BJ (cell line): ENCODE data around the gene ZSWIM3. TPM values are rescaled to one million over a fixed set of nuclear protein-coding genes. Genes with fewer than 3 reads are reported as not detected.

Experiments
- CTCF ChIA-PET: fragments of 350-600 bp; formaldehyde crosslinking; extraction: SDS; loops from one replicate; lab custom pipeline; 2021; ENCODE audit warnings: antibody characterized with exemption, inconsistent platforms; lab: Yijun Ruan, JAX
- POLR2A ChIA-PET: fragments of 300-600 bp; sonication (Branson Sonifier 250); formaldehyde crosslinking; extraction: SDS; loops from one replicate; lab custom pipeline; 2021; ENCODE audit warnings: antibody characterized with exemption; lab: Charles Lee
- DNase-seq: peaks from one replicate; pipeline ENCODE4 v3.0.0-alpha.2; 2011; ENCODE audit warnings: low read depth
- H3K27me3 ChIP-seq: 2 replicates; pipeline ENCODE4 v1.6.0; 2011; ENCODE audit warnings: low read length; ENCODE audit not compliant: control insufficient read depth, insufficient read depth
- H3K36me3 ChIP-seq: 2 replicates; pipeline ENCODE4 v1.5.1; 2011; ENCODE audit warnings: low read length; ENCODE audit not compliant: control insufficient read depth, insufficient read depth
- H3K4me3 ChIP-seq: 2 replicates; pipeline ENCODE4 v1.5.1; 2011; ENCODE audit warnings: low read depth, mild to moderate bottlenecking, control low read depth, low read length
- polyA plus RNA-seq: library from polyadenylated mRNA; depleted of rRNA; stranded (reverse); fragments of >200 nt; gene quantifications from 2 replicates; pipeline ENCODE4 v1.2.3, GENCODE V29; 2011
- TF ChIP-seq, protein P1 (sequence below): IDR thresholded peaks from 2 replicates; pipeline ENCODE4 v1.5.1; 2011; ENCODE audit warnings: low read depth, mild to moderate bottlenecking, control low read depth, inconsistent platforms, low read length, moderate library complexity; ENCODE audit not compliant: insufficient read depth

Gene ZSWIM3
- polyA plus RNA-seq, 1 experiment: 4.5 TPM

DNA sequence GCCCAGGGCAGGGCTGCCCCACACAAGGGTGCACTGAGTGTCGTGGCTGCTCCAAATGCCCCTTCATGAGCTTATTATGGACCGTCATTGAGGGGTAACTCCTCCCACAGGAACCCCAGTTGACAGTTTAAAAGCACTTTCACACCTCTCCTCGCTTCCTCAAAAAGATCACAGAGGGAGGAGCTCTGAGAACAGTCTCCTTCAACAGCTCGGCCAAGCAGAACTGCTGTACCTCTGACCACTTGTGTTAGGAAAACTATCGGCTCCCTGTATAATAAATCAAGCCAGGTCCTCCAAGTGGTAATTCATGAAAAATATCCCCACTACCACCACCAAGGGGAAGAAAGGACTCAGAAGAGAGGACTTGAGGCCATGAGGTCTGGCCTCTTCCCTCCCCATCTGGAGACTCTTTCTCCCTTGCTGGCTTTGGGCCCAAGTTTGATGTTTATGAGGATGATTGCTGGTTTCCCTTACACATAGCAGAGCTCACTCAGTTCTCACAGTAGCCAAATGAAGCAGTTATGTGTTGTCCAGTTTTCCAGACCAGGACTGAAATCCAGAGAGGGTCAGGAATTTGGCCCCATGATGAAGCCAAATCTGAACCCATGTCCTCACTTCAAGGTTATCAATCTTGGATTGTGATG is 15.1 kb upstream of the ZSWIM3 start:
- Histone ChIP-seq H3K4me3 (no peak overlapping the region), H3K36me3 (peaks cover 19% of the 10 kb centered on the region), H3K27me3 (no peaks in the 10 kb centered on the region)
- ChIA-PET CTCF (interaction anchor here (1.1 to 1.5 kb wide), 7 partner anchors 18 to 127 kb away, joined by 3 to 5 read pairs (median 3); partner anchors contain the start of gene ZSWIM1), POLR2A (interaction anchor here (0.7 kb wide), 2 partner anchors 17 to 557 kb away, joined by 3 to 5 read pairs; no protein-coding TSS in a partner anchor)
- peak; percentile 37 for DNase-seq
- TF ChIP-seq, protein P1, sequence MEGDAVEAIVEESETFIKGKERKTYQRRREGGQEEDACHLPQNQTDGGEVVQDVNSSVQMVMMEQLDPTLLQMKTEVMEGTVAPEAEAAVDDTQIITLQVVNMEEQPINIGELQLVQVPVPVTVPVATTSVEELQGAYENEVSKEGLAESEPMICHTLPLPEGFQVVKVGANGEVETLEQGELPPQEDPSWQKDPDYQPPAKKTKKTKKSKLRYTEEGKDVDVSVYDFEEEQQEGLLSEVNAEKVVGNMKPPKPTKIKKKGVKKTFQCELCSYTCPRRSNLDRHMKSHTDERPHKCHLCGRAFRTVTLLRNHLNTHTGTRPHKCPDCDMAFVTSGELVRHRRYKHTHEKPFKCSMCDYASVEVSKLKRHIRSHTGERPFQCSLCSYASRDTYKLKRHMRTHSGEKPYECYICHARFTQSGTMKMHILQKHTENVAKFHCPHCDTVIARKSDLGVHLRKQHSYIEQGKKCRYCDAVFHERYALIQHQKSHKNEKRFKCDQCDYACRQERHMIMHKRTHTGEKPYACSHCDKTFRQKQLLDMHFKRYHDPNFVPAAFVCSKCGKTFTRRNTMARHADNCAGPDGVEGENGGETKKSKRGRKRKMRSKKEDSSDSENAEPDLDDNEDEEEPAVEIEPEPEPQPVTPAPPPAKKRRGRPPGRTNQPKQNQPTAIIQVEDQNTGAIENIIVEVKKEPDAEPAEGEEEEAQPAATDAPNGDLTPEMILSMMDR: no peak

GRCh38 chr20:45843506-45843905 is 13.9 kb upstream of the ZSWIM3 start:
- ChIA-PET POLR2A (interaction anchor here (0.6 kb wide), 1 partner anchor 8 kb away, joined by 3 read pairs; no protein-coding TSS in a partner anchor), CTCF (interaction anchor here (1.5 kb wide), 1 partner anchor 19 kb away, joined by 5 read pairs; no protein-coding TSS in a partner anchor)
- TF ChIP-seq, protein P1: no peak
- no peak for DNase-seq
- no peak overlapping the region for H3K4me3 ChIP-seq
- no peaks in the 10 kb centered on the region for H3K27me3 ChIP-seq
- H3K36me3 ChIP-seq: peaks cover 24% of the 10 kb centered on the region

- ChIA-PET CTCF (interaction anchor here (0.8 to 1.5 kb wide), 2 partner anchors 12 to 47 kb away, joined by 3 to 4 read pairs; partner anchors contain the start of gene SNX21), POLR2A (no interaction called here)
- DNase-seq: no peak
- Histone ChIP-seq H3K36me3 (peaks cover 24% of the 10 kb centered on the region), H3K4me3 (no peak overlapping the region), H3K27me3 (no peaks in the 10 kb centered on the region)
- TF ChIP-seq, protein P1: no peak
These were observed 12.0 kb upstream of the ZSWIM3 start for GRCh38 chr20:45845452-45845851.

- no peak for DNase-seq
- CTCF ChIA-PET: interaction anchor here (0.8 kb wide), 1 partner anchor 9 kb away, joined by 3 read pairs; no protein-coding TSS in a partner anchor
These were observed 9.0 kb upstream of the ZSWIM3 start for GRCh38 chr20:45848421-45848820.

More at GRCh38 chr20:45848421-45848820, 9.0 kb upstream of the ZSWIM3 start:
- POLR2A ChIA-PET: no interaction called here
- TF ChIP-seq, protein P1: no peak
- peaks cover 14% of the 10 kb centered on the region for H3K36me3 ChIP-seq
- H3K27me3 ChIP-seq: no peaks in the 10 kb centered on the region
- H3K4me3 ChIP-seq: no peak overlapping the region
